Activated naive CD8-positive, alpha-beta T cell treated with anti-CD3 and anti-CD28 coated beads, Interleukin-2, amount 50 U/mL, for 16 hours (primary cell): ENCODE data around the gene EPB41L3.
"Not testable (repeated sequence)": the region's sequence is repeated elsewhere in the genome, so short reads cannot be mapped to it uniquely, and the experiment has no call there.

Experiments
- DNase-seq: peaks from one replicate; pipeline ENCODE4 v3.0.0-alpha.2; 2020; ENCODE audit warnings: low read depth, low spot score

EPB41L3 gene

DNA sequence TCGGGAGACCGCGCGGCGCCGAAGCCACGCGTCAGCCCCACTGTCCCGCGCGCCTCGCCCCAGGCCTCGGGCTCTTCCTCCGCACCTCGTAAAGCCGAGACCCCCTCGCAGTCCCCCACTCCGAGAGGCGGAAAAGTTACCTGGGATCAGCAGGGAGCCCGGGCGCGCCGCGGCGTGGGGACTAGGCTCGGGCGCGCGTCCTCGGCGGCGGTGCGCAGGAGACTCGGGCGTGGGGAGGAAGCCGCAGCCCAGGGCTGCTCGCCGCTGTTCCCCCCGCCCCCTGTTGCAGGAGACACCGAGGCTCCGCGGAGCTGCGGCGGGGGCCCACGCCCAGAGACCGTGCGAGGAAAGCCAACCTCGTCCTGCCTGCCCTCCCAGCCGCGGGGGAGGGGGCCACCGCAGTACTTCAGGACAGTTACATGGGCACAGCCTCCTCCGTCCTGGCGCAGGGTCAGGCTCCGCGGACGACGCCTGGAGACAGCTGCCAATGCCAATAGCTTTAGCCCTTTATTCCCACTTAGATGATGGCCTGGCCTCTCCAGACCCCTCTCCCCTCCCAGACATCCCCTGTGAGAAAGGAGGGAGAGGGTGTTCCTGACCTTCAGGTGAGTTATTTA lies at the start of gene EPB41L3:
EPB41L3 (minus strand) TSS at position 225 of the 617 bp plus-strand sequence. CDS start 54,814 bp downstream, outside the sequence.
- DNase-seq = no peak

DNA sequence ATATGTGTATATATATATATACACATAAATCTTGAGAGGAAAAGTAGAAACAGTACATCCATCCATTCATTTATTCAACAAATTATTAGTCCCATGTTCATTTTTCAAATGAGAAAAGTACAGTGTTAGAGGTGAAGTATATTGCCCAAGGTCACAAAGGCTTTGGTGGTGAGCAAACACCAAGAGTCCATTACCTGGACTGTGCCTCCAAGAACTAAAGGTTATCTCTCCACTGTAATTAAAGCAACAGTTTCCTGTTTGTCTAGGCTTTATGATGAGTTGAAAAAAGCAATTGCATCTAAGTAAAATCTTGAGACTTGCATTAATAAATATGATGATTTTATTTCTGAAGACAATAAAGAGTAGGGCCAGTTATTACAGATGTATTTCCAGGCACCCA lies 44.7 kb upstream of the EPB41L3 start:
- DNase-seq = no peak

DNA sequence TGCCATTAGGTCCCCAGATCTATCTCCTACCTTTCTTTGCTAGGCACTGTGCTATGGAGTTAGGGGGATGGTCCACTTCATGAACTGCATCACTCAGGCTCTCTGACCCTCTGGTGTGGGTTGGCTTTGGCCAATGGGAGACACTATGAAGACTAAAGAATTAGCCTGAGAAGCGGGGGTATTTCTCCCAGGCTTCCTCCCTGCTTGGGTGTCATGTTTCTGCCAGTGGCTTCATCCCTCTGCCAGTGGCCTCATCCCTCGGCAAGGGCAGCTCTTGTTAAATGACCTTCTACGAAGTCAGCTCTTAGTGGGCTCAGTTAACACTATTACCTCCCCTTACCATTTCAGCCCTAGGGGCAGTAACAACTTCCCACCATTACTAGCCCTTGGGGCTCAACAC lies 41.9 kb upstream of the EPB41L3 start:
- no peak for DNase-seq

GRCh38 chr18:5584746-5585417 lies 41.1 kb upstream of the EPB41L3 start:
- no peak for DNase-seq

- no peak for DNase-seq
Measured at GRCh38 chr18:5582849-5583681, 39.3 kb upstream of the EPB41L3 start.

DNA sequence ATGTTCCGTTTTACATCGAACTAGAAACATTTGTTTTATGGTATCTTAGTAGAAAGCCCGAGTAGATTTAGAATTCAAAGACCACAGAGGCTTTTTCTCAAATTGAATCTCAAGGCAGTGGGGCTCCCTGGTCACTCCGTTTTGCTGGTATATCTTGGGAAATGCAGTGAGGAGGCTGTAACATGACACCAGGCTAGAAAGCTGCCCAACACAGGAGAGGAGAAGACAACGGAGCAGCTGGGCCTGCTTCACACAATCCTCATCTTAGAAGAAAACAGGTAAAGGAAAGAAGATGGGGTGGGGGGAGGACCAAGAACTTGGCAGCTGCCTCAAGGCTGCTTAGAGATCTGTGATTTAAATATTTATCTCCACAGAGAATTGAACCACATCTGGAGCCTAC lies 38.3 kb upstream of the EPB41L3 start:
- no peak for DNase-seq

DNA sequence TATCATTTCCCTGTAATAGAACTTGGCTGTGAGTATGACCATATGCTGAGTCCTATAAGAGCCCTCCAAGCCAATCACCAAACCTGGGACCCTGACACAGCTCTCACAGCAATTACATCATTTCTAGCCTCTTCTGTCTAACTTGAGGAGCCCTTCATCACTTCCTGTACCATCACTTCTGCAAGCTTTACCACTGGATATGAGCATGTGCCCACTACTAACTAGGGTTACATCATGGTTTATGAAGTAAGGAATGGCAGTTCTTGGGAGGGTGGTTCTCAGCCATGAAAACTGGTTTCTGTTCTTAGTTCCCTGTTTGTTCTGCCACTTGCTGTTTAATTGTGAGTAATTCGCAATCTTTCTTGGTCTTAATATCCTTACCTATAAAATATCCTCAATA lies 31.0 kb upstream of the EPB41L3 start:
- no peak for DNase-seq

DNA sequence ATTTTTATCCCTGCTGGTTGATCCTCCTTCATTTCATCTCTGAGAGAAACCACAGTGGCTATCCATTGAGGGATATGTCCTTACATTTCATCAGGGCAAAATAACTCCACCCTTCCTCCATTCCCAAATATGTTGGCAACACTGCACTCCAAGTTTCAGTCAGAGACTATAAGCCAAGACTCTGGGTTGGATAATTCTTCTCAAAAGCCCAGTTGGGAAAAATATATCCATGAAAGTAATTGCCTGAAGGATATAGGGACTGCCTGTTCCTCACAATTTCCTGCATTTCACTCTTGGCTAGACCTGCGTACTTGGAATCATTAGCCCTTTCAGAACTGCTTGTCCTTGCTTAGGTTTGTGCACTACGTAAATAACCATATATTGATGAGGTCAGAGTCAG lies 27.9 kb upstream of the EPB41L3 start:
- DNase-seq = no peak

GRCh38 chr18:5570613-5571012 lies 26.8 kb upstream of the EPB41L3 start:
- not testable (repeated sequence) for DNase-seq

DNA sequence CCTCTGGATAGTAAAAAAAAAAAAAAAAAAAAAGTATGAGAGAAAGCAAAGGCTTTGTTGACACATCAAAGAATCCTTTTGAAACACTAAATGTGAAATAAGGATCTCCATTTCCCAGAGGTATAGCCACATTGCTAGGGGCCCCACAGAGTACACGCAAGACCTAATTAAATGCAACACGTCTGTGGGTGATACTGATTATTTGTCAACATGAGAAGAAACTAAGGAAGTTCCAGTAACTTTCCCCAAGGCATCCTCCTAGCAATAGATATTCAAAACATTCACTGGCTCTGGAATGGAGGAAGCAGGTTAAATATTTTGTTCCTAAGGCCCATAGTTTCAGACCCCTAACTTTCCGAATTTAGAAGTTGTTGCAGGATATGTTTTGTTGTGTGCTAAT lies 24.6 kb upstream of the EPB41L3 start:
- DNase-seq = no peak

DNA sequence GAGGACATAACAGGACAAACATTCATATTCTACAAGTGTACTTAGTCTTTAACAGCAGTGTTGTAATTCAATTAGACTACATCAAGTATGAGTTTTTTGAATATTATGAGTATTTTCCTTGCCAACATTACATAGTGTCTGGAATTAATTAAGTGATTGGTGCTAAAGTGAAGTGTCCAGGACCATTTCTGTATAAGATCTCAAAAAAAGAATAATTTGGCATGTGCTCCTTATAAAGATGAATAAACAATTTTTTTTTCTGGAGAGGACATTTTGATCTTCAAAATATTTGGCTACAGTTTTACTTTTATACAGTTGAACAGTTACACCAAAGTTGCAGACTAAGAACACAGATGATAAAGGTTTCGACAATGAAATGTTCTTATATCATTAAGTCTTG lies 15.1 kb upstream of the EPB41L3 start:
- no peak for DNase-seq

DNA sequence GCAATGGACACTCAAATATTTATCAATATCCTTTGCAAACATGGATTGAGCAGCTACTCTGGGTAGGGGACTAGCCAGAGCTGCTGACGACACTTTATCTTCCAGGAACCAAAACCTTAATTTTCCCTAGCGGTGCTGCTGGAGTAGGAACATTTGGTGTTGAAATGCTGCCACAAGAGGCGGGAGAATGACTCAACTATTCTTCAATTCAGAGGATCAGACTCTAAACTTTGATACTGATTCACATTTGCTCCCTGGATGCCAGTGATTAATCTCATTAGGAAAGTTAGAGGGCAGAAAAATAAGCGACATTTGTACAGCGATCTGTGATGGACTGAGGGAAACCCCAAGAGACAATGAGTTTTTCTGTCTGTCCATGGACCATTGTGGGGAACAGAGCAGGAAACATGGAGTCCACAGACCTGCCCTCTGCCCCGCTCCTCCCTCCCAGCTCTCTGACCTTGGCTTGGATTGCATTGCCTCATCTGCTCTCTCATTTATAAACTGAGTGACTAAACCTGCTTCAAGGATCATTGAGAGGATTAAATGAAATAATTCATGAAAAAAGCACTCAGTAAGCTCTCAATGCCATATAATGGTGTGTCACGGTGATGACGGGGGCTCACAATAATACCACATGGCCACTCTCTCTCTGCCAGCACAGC lies 12.6 kb upstream of the EPB41L3 start:
- DNase-seq = no peak

GRCh38 chr18:5554629-5555028 lies 10.8 kb upstream of the EPB41L3 start:
- DNase-seq = no peak

DNA sequence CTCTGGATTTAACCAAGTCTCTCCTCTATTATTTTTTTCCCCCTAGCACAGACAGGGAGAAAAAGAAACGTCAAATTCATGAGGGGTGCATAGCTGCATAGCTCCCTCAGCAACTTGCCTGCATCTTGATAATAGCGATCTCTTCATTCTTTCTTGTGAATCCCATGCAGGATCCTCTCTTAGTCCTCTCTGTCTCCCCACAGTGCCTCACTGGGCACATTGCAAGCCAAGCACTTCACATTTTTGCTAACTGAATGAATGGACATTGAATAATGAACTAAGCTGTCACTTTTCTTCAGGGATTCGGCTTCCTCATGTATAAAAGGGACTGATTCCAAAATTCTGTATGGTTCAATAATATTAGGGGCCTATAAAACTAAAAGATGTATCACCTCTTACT lies 2.9 kb upstream of the EPB41L3 start:
- DNase-seq = no peak

DNA sequence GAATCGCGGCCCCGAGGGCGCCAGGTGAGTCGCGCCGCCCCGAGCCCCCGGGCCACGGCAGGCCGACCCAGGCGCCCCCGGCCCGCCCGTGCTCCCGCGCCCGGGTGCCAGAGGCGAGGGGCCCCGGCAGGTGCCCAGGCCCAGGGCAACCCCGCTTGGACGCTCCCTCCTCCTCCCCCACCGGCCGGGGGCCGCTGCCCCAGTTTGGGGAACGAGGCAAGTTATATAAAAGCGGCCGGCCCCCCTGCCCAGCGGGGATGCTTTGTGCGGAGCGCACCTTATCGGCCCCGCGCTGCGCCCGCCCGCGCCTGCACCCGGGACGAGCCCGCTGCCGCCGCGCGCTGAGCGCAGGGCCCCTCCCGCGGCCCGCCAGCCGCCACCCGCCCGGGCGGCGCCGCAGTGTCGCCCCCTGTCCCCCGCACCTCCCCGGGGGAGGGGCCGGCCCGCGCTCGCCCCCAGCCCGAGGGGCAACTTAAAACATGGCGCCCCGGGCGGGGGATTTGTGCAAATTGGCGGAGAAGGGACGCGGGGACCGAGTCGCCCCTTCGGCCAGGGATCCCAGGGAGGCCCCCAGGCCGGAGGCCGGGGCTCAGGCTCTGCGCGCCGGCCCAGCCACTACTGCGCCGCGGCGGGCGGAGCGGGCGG lies 639 bp downstream of the EPB41L3 start:
- no peak for DNase-seq

DNA sequence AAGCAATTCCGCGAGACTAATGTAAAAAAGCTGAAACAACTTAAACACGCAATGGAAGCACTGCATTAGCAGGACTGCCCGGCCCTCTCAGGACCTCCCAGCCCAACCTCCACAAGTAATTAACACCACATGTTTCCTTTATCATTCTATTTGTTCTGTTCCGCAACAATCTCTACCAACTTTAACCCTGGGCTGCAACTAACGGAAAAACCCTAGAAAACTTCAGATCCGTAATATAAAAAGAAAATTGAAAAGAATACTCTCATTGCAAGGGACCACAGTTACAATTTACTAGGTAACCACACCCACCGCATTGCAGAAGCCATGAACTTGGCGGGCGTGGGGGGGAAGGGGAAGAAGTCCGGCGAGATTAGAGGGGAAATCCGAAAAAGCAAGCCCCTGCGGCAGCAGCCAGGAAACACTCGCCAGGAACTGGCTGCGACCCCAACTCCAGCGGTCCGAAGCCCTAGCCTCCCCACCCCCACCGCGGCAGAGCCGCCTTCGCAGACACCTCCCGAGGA lies 1.2 kb downstream of the EPB41L3 start:
- DNase-seq = no peak

GRCh38 chr18:5541644-5542043 lies 2.2 kb downstream of the EPB41L3 start:
- no peak for DNase-seq

GRCh38 chr18:5539391-5539790 lies 4.4 kb downstream of the EPB41L3 start:
- DNase-seq = no peak

GRCh38 chr18:5538544-5538943 lies 5.3 kb downstream of the EPB41L3 start:
- no peak for DNase-seq

DNA sequence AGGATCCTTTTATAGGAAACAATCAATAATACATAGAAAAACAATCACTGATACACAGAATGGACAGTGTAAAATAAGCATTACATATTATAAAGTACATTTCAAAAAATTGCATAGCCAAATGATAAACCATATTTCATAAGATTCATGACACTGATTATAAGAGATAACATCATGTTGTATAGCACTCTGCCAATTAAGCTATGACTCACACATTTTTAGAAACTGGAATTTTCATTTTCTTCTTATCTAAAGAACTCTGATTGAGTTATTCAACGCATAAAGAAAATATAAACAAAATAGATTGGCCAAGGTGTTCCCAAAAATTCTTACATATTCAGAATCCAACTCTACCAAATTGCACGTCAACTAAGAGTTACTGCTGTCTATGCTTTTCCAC lies 5.9 kb downstream of the EPB41L3 start:
- DNase-seq = no peak

DNA sequence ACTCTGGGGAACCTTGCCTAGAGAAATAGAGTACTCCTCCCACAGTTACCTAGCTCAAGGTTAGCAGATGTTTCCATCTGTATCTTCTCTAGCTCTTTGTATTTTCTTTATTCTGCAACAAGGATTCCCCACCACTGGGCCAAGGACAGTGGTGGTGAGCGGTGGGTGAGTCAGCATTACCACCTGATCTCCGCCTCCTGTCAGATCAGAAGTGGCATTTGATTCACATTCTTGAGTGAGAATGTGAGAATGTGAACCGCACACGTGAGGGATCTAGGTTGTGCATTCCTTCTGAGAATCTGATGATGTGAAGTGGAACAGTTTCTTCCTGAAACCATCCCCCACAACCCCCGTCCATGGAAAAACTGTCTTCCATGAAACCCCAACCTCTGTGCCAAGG lies 9.0 kb downstream of the EPB41L3 start:
- DNase-seq = no peak
